Left renal pelvis (tissue), 4 donors: ENCODE results near the gene GRIP2. TPM values are rescaled to one million over a fixed set of nuclear protein-coding genes. Genes with fewer than 3 reads are reported as not detected.

Source experiments
- DNase-seq, 4 donors: peaks; one replicate each; pipeline ENCODE4 v3.0.0-alpha.2; 2013; ENCODE audit warnings: low read depth in 4 of 4, low spot score in 3 of 4
- polyA plus RNA-seq, 4 donors: library from polyadenylated mRNA; unstranded; fragments of 120-200 nt; gene quantifications; one replicate each; pipeline ENCODE4 v1.2.1, GENCODE V29; 2013; ENCODE audit not compliant: insufficient read length in 4 of 4

The GRIP2 gene
- polyA plus RNA-seq, 4 donors, result 0.68 to 1.5 (median 1.4) TPM

- no peak for DNase-seq
Measured at GRCh38 chr3:14508505-14508819, 31.7 kb downstream of the GRIP2 start.

DNA sequence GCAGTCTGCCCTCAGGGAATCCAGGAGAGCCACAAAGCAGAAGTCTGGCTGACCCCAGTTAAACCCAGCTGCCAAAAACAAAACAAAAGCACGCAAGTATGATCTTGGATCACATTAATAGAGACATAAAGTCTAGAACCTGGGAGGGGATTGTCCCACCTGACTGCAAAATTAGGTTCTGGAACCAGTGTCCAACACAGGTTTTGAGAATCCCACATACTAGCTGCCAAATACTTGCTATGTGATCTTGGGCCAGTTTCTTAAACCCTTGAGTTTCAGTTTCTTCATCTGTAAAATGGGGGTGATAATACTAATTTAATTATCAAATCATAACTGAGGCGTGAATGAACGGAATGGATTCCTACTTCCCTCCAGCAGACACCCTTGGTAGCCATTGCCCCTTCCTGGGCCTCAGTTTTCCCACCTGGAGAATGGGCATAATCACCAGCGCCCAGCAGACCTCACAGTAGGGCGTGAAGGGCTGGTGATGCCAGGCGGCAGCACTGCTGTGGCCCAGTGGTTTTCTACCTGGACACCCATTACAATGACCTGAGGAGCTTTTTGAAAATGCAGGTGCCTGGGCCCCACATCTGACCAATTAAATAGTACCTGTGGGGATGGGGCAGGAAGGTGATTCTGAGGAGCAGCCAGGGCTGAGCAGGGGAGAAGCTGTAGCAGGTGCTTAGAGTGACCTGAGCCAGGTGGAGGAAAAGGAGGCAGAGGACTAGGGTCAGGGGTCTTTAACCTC, 32.2 kb downstream of the GRIP2 start:
- DNase-seq, result no peak

DNA sequence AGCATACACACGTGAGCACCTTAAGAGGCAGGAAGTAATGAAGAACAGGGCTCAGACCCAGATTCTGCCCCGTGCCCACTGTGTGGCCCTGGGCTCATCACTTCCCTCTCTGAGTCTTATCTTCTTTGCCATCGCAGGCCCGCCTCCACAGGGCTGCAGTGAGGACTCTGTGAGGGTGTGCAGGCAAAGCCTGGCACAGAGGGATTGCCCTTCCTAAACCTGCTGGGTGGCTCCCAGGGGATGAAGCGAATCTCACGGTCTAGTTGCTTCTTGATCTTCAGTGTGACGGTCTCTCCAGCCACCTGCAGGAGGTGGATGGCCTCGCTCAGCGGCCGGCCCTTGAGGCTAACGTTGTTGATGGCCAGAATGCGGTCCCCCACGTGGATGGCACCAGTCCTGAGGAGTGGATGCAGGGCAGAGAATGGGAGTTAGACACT, 32.8 kb downstream of the GRIP2 start:
- no peak for DNase-seq

- no peak for DNase-seq
Measured at GRCh38 chr3:14506626-14507304, 33.4 kb downstream of the GRIP2 start.

DNA sequence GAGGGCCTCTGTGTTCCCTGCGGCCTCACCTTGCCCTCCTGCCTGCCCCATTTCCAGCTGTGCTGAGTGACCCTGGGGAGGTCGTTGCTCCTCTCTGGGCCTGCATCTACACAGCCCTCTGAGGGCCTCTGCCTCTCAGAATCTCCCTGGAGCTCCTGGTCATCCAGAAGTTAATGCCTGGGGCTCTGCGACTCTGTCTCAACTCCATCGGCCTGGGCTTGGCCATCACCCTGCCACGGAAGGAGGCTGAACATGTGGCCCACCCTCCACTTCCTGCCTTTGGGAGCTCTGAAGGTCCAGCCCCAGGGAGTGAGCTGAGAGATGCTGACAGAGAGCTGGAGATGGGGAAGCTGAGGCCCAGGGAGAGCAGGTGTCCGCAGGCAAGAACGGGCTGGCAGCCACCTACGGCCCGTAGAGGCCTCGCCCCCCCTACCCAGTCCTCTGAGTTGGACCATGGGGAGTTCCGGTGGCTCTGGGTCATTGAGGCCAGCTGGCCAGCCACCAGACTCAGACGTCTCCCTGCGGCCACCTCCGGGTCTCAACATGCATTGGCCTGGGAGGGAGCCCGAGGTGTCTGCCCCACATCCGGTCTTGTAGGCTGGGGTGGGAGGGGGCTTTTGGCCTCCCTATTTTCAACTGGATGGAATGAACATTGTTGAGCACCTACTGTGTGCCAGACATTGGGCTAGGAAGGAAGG, 34.2 kb downstream of the GRIP2 start:
- DNase-seq, result no peak

DNA sequence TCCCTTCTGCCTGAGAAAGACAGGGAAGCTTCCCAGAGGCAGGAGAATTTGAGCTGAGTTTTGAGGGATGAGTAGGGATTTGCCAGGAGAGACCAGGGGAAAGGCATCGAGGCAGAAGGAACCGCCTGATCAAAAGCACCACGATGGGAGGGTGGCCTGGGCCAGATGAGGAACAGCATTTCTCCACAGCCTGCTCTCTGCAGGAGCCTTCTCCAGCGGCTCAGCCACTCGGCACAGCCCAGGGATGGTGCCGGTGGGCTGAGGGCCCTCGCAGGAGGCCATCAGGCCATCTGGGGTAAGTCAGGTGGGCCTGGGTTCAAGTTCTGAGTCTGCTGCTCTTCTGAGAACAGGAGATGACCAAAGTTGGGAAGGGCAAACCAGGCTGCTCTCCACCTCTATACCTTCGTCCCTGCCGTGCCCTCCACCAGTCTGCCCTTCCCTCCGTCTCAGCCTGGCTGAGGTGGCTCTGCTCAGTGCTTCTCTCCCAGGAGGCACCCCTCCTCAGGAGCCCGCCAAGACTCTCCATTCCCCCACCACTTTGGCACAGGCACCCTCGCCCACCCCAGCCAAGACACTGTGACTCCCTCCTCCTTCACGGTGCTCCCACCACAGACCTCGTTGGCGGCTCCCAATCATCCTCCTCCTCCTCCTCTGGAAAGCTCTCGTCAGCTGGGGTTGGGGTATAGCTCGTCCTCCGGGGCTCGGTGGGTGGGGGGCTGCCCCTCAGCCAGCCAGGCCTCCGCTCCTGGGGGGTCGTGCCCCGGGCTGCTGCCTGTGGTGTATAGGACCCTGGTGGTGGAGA, 34.9 kb downstream of the GRIP2 start:
- DNase-seq, result no peak

- DNase-seq, result no peak
Measured at GRCh38 chr3:14503706-14504065, 36.5 kb downstream of the GRIP2 start.

GRCh38 chr3:14503033-14503705, 37.0 kb downstream of the GRIP2 start:
- DNase-seq, result no peak

- DNase-seq, result no peak
Measured at GRCh38 chr3:14502472-14502871, 37.7 kb downstream of the GRIP2 start.

DNA sequence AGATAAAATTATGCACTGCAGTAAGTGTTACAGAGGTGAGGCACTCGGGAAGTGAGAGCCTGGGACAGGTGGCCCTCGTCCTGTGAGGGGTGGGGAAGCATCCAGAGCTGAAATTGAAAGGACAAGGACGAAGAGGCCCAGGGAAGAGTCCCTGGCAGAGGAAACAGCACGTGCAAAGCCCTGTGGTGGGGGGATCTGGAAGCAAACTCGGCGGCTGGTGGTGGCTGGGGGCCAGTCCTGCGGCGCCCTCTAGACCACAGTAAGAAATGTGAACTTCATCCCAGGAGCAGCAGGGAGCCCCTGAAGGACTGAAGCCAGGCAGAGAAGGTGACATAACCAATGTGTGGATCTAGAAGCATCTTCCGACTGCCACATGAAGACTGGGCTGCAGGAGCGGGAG, 42.8 kb downstream of the GRIP2 start:
- DNase-seq, result no peak

GRCh38 chr3:14496351-14496750, 43.8 kb downstream of the GRIP2 start:
- DNase-seq, result no peak

GRCh38 chr3:14494973-14495300, 45.2 kb downstream of the GRIP2 start:
- DNase-seq, result no peak

DNA sequence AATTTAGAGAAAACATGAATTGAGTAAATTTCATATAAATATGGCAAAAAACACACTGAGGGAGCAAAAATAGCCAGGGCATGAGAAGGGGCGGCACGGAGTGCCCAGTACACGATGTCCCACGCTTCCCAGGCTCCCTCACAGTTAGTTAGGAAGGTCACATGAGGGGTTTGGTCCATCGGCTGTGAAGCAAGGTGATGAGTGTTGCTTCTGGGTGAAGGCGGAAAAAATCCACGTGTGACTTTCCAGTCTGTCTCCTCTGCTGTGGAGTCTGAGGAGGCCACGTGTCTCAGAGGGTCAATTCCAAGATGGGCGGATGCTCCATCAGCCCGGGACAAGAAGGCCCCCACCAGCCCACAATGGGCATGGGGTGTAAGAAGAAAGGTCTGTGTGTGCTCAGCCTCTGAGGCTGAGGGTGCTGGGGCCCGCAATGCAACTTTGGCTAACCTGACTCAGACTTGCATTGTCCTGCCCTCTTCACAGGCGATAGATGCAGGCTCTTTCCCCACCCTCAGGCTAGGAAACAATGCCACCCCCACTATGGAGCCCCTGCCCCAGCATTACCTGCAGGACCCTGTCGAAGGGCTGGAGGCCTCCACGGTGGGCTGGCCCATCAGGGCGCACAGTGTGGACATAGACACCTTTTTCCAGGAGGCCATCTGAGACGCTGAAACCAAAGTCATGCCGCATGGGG, 45.7 kb downstream of the GRIP2 start:
- DNase-seq, result no peak

GRCh38 chr3:14492948-14493881, 46.9 kb downstream of the GRIP2 start:
- DNase-seq, result no peak

DNA sequence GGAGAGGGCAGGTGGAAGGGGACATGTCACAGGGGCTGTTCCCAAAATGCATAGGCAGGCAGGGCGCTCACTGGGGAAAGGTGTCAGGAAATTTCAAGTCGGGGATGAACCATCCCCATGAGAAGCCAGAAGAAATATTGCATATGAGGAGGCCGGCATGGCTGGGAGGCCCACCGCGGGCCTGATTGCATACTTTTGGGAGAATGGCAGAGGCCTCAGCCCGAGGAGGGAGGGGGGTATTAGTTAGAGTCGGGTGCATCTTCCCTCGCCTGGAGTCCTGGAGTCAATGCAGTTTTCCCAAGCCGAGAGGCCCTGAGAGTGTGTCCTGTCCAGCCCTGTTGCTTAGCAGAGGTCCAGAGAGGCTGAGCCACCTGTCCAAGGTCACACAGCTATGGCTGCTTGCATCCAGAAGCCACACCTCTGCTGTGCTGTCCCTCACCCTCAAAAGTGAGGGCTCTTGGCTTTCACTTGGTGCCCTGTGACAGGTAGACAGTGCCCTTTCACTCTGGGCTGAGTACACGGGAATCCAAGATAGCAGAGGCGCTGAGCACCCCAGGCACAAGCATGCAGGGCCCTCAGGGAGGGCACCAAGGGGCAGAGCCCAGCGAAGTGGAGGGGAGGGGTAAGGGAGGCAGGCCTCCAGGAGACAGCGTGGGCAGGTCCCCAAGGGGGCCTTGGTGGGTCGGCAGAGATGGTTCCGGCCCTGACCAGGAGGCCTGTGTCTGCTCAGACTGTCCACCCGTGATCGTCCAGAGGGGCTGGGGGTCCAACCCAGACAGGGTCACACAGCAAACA, 48.5 kb downstream of the GRIP2 start:
- no peak for DNase-seq

DNA sequence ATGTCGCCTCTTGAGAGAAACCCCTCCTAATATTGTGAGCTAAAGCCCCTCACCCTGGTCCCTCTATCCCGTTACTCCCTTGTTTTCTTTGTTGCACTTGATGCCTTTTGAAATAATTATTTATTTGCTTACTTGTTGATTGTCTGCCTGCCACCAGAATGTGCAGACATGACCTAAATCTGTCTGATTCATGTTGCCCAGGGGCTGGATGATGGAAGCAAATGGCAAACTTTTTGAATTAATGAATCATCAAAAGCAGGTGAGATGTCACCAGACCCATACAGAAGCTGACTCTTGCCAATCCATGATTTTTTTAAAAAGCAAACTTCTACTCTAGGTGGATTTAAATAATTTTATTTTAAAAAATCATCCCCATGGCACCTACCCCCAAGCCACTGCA, 49.3 kb downstream of the GRIP2 start:
- no peak for DNase-seq

DNA sequence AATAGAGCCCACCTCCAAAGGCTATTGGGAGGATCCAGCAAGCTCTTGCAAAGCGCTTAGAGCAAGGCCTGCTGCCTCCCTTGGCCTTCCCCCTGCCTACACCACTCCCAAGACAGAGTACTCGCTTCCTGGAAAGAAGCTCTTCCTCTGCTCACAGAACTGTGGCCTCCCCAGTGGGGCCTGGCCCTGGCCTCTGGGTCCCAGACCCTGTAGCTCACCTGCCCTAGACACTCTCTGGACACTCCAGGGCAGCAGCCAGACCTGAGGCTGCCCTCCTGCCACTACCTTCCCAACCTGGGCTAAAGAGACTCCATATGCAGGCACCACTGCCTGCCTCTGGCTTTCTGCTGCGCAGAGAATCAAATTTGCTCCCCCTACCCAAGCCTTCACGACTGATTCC, 49.9 kb downstream of the GRIP2 start:
- DNase-seq, result no peak

GRCh38 chr3:14489641-14490040, 50.5 kb downstream of the GRIP2 start:
- DNase-seq, result no peak
